ENCODE data around the gene SHE.

Gene SHE

DNA sequence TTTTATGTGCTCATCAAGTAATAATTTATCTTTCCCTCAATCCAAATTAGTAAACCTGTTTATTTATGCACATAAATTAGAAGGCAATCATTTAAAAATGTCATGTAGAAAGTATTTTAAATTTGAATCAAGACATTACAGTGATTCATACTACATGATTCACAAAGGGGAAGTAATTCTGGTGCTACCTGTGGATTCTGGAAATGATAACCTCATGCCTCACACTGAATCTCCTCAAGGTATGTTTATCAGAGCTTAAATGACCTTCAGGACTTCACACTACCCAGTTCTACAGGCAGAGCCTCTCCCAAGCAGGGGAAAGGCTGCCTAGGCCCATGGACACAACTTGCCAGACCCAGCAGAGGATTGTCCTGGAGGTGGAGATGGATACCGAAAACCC, 25.4 kb downstream of the SHE start:
- no peak for DNase-seq

GRCh38 chr1:154474802-154475201, 27.4 kb downstream of the SHE start:
- DNase-seq, result no peak

DNA sequence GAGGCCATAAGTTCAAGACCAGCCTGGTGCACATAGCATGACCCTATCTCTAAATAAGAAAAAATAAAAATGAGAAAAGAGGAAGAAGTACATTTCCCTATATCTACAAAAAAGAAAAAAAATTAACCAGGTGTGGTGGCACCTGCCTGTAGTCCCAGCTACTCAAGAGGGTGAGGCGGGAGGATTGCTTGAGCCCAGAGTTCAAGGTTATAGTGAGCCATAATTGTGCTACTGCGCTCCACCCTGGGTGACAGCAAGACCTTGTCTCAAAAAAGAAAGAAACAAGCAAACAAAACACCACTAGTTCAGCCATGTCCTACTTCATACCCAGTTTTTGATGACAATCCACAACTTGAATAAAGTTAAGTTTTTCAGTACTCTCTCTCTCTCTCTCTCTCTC, 30.9 kb downstream of the SHE start:
- no peak for DNase-seq

DNA sequence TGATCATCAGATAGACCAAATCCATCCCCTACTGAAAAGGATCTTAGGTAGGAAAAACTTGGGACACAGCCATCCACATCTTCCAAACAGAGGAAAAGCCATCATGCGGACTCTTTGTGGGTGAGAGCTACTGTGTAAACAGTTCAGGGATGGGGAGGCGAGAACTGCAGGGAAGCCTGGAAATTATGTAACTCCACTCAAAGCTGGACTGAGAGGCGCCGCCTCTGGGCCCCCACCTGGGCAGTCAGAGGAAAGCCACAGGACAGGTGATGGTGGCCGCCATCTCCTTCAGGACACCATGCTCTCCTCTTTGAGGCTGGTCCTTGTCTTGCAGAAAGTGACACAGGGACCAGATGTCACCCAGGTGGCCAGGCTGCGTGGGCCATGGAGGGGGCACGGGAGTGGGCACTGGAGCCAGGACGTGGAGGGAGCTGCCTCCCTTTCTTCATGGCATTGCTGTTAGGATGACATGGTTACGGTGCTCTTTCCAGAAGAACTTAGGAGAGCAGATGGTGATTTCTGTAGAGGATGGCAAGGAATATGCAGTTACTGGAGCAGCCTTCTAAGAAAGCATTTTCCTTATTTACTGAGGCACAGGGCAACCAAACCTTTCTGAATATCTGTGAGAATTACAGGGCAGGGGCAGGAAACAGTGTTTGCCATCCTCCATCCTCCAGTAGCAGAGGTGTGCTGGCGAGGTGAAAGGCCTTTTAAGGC, 32.2 kb downstream of the SHE start:
- DNase-seq, result no peak

GRCh38 chr1:154468535-154469250, 33.5 kb downstream of the SHE start:
- DNase-seq, result no peak

- no peak for DNase-seq
Observed at GRCh38 chr1:154467434-154468102, 34.6 kb downstream of the SHE start.

DNA sequence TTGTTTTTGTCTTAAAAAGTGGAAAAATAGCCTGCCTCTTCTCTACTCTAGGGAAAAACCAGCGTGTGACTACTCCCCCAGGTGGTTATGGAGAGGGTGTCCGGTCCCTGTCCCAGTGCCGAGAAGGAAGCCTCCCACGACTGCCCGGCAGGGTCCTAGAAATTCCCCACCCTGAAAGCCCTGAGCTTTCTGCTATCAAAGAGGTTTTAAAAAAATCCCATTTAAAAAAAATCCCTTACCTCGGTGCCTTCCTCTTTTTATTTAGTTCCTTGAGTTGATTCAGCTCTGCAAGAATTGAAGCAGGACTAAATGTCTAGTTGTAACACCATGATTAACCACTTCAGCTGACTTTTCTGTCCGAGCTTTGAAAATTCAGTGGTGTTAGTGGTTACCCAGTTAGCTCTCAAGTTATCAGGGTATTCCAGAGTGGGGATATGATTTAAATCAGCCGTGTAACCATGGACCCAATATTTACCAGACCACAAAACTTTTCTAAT, 35.2 kb downstream of the SHE start:
- no peak for DNase-seq

- DNase-seq, result no peak
Observed at GRCh38 chr1:154466206-154466605, 36.0 kb downstream of the SHE start.

- DNase-seq, result no peak
Observed at GRCh38 chr1:154465621-154466195, 36.5 kb downstream of the SHE start.

DNA sequence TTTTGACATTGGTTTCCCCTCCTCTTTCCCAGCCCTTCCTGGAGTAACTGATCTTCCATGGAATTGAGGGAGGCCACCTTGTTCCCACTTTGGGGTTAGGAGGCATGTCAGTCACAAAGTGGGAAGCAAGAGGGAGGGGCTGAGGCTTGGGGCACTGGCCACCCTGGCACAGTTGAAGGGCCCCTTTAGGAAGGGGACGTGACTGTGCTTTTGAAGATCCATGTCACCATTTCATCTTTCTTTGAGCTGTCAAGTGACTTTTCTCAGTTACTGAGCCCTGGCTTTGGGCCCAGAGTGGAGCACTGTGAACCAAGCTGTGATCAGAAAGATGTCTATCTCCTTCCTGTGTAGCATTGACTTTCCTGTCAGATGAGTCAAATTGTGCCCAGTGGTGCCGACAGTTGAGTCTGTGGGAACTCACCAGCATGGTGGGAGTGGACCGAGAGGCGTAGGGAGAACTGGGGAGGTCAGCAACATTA, 38.7 kb downstream of the SHE start:
- no peak for DNase-seq

- no peak for DNase-seq
Observed at GRCh38 chr1:154460695-154461260, 41.4 kb downstream of the SHE start.

DNA sequence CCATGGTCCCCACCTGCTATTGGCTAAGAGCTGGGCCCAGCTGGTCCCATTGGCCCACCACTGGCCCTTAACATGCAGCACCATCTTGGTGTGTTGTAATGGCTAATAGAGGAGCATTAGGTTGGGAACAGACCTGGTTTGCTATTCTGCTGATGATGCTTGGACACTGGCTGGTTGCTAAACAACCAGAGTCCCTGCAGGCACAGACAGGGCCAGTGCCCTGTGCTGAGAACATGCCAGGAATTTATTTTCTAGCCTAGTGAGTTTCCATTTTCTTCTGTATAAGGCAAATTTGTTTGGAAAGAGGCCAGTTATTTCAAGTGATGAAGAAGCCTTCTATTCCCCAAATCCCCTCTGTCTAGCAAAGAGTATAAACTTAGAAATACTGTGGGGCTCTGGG, 43.1 kb downstream of the SHE start:
- no peak for DNase-seq

GRCh38 chr1:154456631-154457030, 45.6 kb downstream of the SHE start:
- no peak for DNase-seq

- peak; percentile 9 for DNase-seq
Observed at GRCh38 chr1:154454386-154455120, 47.7 kb downstream of the SHE start.

DNA sequence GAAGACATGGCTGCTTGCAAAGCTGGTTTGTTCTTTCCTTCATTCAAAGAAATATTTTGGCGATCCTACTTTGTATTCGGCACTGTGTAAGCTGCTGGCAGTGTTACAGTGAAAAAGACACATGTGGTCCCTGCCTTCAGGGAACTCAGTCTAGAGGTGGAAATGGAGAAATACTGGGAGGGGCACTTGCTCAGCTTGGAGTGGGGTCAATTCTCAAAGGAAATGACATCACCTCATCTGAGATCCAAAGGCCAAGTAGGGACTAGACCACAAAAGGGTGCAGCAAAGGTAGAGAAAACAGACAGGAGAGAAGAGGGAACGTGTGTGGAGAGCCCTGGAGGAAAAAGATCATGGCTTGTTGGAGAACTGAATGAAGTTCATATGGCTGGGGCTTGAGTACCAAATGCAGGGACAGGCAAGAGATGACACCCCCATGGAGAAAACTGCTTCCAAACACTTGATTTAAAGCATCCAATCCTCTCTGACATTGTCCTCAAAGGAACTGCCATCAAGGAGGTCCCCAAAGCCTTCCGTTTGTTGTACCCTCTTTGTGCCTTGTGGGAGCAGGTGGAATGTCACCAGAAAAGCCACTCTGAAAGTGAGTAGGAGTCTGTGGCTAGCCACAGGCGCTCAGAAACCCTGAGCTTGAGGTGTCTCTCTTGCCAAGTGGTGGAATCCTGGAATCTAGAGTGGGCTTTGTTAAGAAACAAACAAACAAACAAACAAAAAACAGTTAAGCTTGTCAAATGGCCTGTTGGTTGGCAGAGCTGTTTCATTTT, 48.4 kb downstream of the SHE start:
- DNase-seq, result no peak

GRCh38 chr1:154453161-154453560, 49.1 kb downstream of the SHE start:
- DNase-seq, result no peak

DNA sequence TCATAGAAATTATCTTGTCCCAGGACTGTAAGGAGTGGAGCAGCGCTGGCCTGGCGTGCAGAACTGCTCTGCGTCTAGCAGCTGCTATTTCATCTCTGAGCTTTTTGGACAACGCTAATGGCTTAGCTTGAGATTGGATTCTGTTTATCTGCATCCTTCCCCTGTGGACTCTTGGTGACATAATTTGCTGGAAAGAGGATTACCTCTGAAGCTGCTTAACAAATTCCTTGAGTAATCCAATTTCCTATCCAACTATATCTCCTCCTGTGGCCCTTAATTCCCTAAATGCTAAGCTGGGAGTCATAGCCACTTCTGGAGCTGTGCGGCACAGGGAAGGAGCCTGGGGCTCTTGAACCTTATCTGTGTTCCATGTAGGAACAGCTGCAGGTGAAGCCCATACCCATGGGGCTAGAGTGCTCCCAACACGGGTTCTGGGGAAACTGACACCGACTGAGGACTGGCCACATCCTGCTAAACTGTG, 53.8 kb downstream of the SHE start:
- DNase-seq, result no peak

DNA sequence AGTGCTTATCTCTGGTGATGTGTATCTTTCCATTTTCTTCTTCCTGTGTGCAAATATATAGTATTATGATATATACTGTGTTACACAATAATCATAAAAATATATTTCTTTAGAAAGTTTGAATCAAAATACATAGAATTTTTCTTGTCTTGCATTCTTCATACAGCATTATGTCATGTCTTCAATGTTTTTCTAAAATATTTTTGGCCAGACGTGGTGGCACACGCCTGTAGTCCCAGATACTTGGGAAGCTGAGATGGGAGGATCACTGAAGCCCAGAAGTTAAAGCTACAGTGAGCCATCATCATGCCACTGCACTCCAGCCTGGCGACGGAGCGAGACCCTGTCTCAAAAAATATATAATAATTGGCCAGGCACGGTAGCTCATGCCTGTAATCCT, 55.4 kb downstream of the SHE start:
- no peak for DNase-seq

GRCh38 chr1:154446292-154446691, 55.9 kb downstream of the SHE start:
- DNase-seq, result no peak

- no peak for DNase-seq
Observed at GRCh38 chr1:154445040-154445472, 57.2 kb downstream of the SHE start.

DNA sequence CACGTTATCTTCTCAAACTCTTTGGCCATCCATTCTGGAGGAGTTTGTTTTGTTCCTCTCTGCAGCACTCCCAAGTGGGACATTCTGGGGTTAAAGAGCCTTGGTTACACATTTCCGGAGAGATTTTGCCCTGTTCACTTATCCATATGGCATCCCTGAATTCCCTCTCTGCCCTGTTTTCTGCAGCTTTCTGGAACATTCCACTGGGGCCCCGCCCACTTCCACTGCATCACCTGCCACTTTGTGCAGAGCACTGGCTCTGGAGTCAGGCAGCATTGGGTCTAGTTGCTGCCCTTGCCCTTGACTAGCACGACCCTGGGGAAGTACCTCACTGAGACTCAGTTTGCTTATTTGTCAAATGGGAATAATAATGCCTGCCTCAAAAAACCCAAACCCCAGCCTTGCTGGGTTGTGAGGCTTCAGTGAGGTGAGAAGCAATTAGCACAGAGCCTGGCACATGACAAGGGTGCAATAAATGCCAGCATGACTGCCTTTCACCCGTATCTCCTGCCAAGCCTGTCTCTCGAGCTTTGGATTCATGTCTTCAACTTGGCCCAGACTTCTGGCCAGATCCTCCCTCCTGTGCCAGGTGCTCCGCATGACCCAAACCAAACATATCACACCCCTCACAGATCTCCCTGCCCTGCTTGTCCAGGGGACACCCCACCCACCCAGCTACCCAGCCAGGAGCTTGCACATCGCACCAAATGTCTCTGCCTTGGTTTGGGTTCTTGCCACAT, 58.8 kb downstream of the SHE start:
- no peak for DNase-seq

All from NCI-H2171 (cell line).